ENCODE measurements around the gene GALNTL6.

GALNTL6 gene

GRCh38 chr4:172009446-172010230 is 196.4 kb downstream of the GALNTL6 start:
- DNase-seq: no peak

GRCh38 chr4:172011196-172011595 is 198.0 kb downstream of the GALNTL6 start:
- DNase-seq: peak; percentile 53 to 56

GRCh38 chr4:172018358-172018757 is 205.2 kb downstream of the GALNTL6 start:
- DNase-seq: no peak

GRCh38 chr4:172035562-172035961 is 222.4 kb downstream of the GALNTL6 start:
- no peak for DNase-seq

- DNase-seq: no peak
These were observed 227.6 kb downstream of the GALNTL6 start for GRCh38 chr4:172040766-172041165.

GRCh38 chr4:172042714-172043114 is 229.5 kb downstream of the GALNTL6 start:
- DNase-seq: no peak

GRCh38 chr4:172045981-172046380 is 232.8 kb downstream of the GALNTL6 start:
- DNase-seq: no peak

- DNase-seq: no peak
These were observed 235.5 kb downstream of the GALNTL6 start for GRCh38 chr4:172048666-172049065.

- DNase-seq: no peak
These were observed 237.7 kb downstream of the GALNTL6 start for GRCh38 chr4:172050911-172051310.

- DNase-seq: no peak
These were observed 241.8 kb downstream of the GALNTL6 start for GRCh38 chr4:172055046-172055445.

GRCh38 chr4:172055498-172055897 is 242.3 kb downstream of the GALNTL6 start:
- DNase-seq: no peak

- no peak for DNase-seq
These were observed 248.0 kb downstream of the GALNTL6 start for GRCh38 chr4:172061204-172061603.

GRCh38 chr4:172068506-172068905 is 255.3 kb downstream of the GALNTL6 start:
- no peak for DNase-seq

GRCh38 chr4:172073590-172073989 is 260.4 kb downstream of the GALNTL6 start:
- DNase-seq: no peak

GRCh38 chr4:172083272-172083671 is 270.1 kb downstream of the GALNTL6 start:
- DNase-seq: no peak

- no peak for DNase-seq
These were observed 275.4 kb downstream of the GALNTL6 start for GRCh38 chr4:172088556-172088955.

GRCh38 chr4:172095161-172095560 is 282.0 kb downstream of the GALNTL6 start:
- no peak for DNase-seq

GRCh38 chr4:172096786-172097185 is 283.6 kb downstream of the GALNTL6 start:
- DNase-seq: no peak

- DNase-seq: no peak
These were observed 286.2 kb downstream of the GALNTL6 start for GRCh38 chr4:172099376-172099775.

- no peak for DNase-seq
These were observed 290.3 kb downstream of the GALNTL6 start for GRCh38 chr4:172103456-172103855.

- no peak for DNase-seq
These were observed 291.3 kb downstream of the GALNTL6 start for GRCh38 chr4:172104539-172104938.

- no peak for DNase-seq
These were observed 292.7 kb downstream of the GALNTL6 start for GRCh38 chr4:172105918-172106317.

- no peak for DNase-seq
These were observed 296.3 kb downstream of the GALNTL6 start for GRCh38 chr4:172109466-172109865.

- no peak for DNase-seq
These were observed 311.6 kb downstream of the GALNTL6 start for GRCh38 chr4:172124656-172125308.

GRCh38 chr4:172125443-172125842 is 312.2 kb downstream of the GALNTL6 start:
- DNase-seq: peak; percentile 38 to 49

All from Kasumi-1 (cell line).